NCI-H146 treated with DMSO at 0.1 percent for 48 hours (cell line): ENCODE measurements around the gene MRPS6.

ENCODE experiments used
- DNase-seq: peaks from one replicate; lab custom pipeline; 2025; ENCODE audit not compliant: unreplicated experiment; lab: John Stamatoyannopoulos, UW

Gene MRPS6

GRCh38 chr21:34177919-34178567 is 104.7 kb downstream of the MRPS6 start:
- no peak for DNase-seq

GRCh38 chr21:34179204-34179935 is 106.0 kb downstream of the MRPS6 start:
- no peak for DNase-seq

- DNase-seq = no peak
These were observed 107.0 kb downstream of the MRPS6 start for GRCh38 chr21:34180407-34180806.

- DNase-seq = no peak
These were observed 107.5 kb downstream of the MRPS6 start for GRCh38 chr21:34180826-34181359.

GRCh38 chr21:34181431-34182039 is 108.2 kb downstream of the MRPS6 start:
- no peak for DNase-seq

GRCh38 chr21:34182436-34182835 is 109.1 kb downstream of the MRPS6 start:
- DNase-seq = no peak

GRCh38 chr21:34183331-34183928 is 110.1 kb downstream of the MRPS6 start:
- DNase-seq = no peak

- DNase-seq = no peak
These were observed 110.9 kb downstream of the MRPS6 start for GRCh38 chr21:34184232-34184631.

GRCh38 chr21:34185026-34185750 is 111.8 kb downstream of the MRPS6 start:
- no peak for DNase-seq

GRCh38 chr21:34186109-34186719 is 112.8 kb downstream of the MRPS6 start:
- no peak for DNase-seq

GRCh38 chr21:34187935-34188334 is 114.6 kb downstream of the MRPS6 start:
- DNase-seq = no peak

- DNase-seq = no peak
These were observed 116.1 kb downstream of the MRPS6 start for GRCh38 chr21:34189506-34189905.

GRCh38 chr21:34190576-34191321 is 117.4 kb downstream of the MRPS6 start:
- DNase-seq = no peak

- peak; percentile 83 for DNase-seq
These were observed 118.5 kb downstream of the MRPS6 start for GRCh38 chr21:34191876-34192275.
